ENCODE data around the gene GTPBP6. TPM values are rescaled to one million over a fixed set of nuclear protein-coding genes. Genes with fewer than 3 reads are reported as not detected.

GTPBP6 gene
- total RNA-seq, 6 experiments from 2014 or later: 35.1 to 40.2 (median 37.4) TPM

DNA sequence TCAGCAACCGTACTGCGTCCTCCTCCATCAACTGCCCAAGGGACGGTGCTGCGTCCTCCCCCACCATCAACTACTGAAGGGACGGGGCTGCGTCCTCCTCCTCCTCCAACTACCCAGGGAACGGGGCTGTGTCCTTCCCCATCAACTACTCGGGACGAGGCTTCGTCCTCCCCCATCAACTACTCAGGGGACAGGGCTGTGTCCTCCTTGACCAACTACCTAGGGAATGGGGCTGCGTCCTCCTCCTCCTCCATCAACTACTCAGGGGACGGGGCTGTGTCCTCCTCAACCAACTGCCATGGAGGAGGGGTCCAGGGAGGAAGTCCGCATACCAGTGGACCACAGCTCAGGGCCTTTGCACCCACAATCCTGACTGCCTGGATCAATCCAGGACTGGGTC, 43.8 kb upstream of the GTPBP6 start:
- Mint-ChIP-seq H3K27ac (no peak overlapping the region), H3K36me3 (ENCODE audit: low read depth) (peaks cover 49% of the 10 kb centered on the region), H3K4me1 (ENCODE audit: low read depth) (peaks cover 7% of the 10 kb centered on the region), H3K4me3 (no peak overlapping the region), H3K9me3 (peaks cover 51% of the 10 kb centered on the region), H3K27me3 (ENCODE audit: insufficient read depth) (peaks cover 1% of the 10 kb centered on the region; the same call in 1 of the 2 replicates)
- TF ChIP-seq, protein P1, sequence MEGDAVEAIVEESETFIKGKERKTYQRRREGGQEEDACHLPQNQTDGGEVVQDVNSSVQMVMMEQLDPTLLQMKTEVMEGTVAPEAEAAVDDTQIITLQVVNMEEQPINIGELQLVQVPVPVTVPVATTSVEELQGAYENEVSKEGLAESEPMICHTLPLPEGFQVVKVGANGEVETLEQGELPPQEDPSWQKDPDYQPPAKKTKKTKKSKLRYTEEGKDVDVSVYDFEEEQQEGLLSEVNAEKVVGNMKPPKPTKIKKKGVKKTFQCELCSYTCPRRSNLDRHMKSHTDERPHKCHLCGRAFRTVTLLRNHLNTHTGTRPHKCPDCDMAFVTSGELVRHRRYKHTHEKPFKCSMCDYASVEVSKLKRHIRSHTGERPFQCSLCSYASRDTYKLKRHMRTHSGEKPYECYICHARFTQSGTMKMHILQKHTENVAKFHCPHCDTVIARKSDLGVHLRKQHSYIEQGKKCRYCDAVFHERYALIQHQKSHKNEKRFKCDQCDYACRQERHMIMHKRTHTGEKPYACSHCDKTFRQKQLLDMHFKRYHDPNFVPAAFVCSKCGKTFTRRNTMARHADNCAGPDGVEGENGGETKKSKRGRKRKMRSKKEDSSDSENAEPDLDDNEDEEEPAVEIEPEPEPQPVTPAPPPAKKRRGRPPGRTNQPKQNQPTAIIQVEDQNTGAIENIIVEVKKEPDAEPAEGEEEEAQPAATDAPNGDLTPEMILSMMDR (IDR thresholded peaks at IDR 0.05): no peak
- DNase-seq: no peak

- TF ChIP-seq, protein P1 (IDR thresholded peaks at IDR 0.05): no peak
- Mint-ChIP-seq H3K27ac (no peak overlapping the region), H3K27me3 (ENCODE audit: insufficient read depth) (no peaks in the 10 kb centered on the region), H3K4me3 (no peak overlapping the region), H3K36me3 (ENCODE audit: low read depth) (peaks cover 54% of the 10 kb centered on the region), H3K4me1 (ENCODE audit: low read depth) (peaks cover 15% of the 10 kb centered on the region), H3K9me3 (peaks cover 51% of the 10 kb centered on the region)
- DNase-seq: no peak
Measured at GRCh38 chrX:361231-362145, 42.9 kb upstream of the GTPBP6 start.

DNA sequence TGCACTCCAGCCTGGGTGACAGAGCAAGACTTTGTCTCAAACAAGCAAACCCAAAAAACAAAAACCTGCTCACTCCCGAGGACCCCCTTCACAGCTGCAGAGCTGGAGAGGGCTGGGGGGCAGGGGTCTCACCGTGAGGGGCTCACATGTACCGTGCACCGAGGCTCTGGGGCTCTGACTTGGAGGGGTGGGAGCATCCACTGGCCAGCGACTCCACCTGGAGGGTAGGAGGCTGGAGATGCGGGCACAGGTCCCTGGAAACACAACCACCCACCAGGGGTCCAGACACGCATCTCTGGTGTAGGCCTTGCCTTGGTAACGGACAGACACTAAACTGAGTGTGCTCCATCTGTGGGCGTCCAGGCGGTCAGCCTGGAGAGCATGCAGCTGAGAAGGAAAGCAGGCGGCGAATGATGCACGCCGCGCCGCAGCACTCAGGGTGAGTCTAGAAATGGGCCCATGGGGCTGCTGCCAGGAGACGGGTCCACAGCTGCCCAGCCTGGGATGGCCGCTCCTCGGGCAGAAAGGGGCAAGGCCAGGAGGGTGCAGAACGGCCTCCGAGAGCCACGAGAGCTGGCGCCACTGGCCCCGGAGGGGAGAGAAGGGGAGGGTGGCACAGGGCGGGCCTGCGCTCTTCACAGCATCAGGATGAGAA, 42.0 kb upstream of the GTPBP6 start:
- Mint-ChIP-seq H3K27me3 (ENCODE audit: insufficient read depth) (0 out of 2 replicates have a peak, but pooled peaks cover 1% of the 10 kb centered on the region), H3K27ac (no peak overlapping the region), H3K36me3 (ENCODE audit: low read depth) (peaks cover 54% of the 10 kb centered on the region), H3K4me1 (ENCODE audit: low read depth) (peaks cover 18% of the 10 kb centered on the region), H3K9me3 (peaks cover 51% of the 10 kb centered on the region), H3K4me3 (no peak overlapping the region)
- no peak for DNase-seq
- TF ChIP-seq, protein P1 (IDR thresholded peaks at IDR 0.05): no peak

- no peak overlapping the region for H3K27ac Mint-ChIP-seq
- peaks cover 50% of the 10 kb centered on the region for H3K9me3 Mint-ChIP-seq
- no peak overlapping the region for H3K4me3 Mint-ChIP-seq
- H3K27me3 Mint-ChIP-seq (ENCODE audit: insufficient read depth): 0 out of 2 replicates have a peak, but pooled peaks cover 2% of the 10 kb centered on the region
- peaks cover 18% of the 10 kb centered on the region for H3K4me1 Mint-ChIP-seq (ENCODE audit: low read depth)
- no peak for DNase-seq
- TF ChIP-seq, protein P1 (IDR thresholded peaks at IDR 0.05): no peak
- peaks cover 52% of the 10 kb centered on the region for H3K36me3 Mint-ChIP-seq (ENCODE audit: low read depth)
Measured at GRCh38 chrX:358651-359143, 40.1 kb upstream of the GTPBP6 start.

GRCh38 chrX:357693-358471, 39.3 kb upstream of the GTPBP6 start:
- DNase-seq: peak; percentile 31
- TF ChIP-seq, protein P1 (IDR thresholded peaks at IDR 0.05): no peak
- H3K36me3 Mint-ChIP-seq (ENCODE audit: low read depth): peaks cover 45% of the 10 kb centered on the region
- H3K9me3 Mint-ChIP-seq: peaks cover 43% of the 10 kb centered on the region
- H3K27me3 Mint-ChIP-seq (ENCODE audit: insufficient read depth): 0 out of 2 replicates have a peak, but pooled peaks cover 2% of the 10 kb centered on the region
- no peak overlapping the region for H3K4me3 Mint-ChIP-seq
- H3K4me1 Mint-ChIP-seq (ENCODE audit: low read depth): peaks cover 18% of the 10 kb centered on the region
- peak overlapping the region; percentile 19; the same call in 1 of the 2 replicates for H3K27ac Mint-ChIP-seq

All from HFFc6 (cell line).